HepG2 (cell line): ENCODE results near the gene BMP8A. TPM values are rescaled to one million over a fixed set of nuclear protein-coding genes. Genes with fewer than 3 reads are reported as not detected.

ENCODE experiments used
- CTCF ChIP-seq: sonication (generic); formaldehyde crosslinking; IDR thresholded peaks from 2 replicates; pipeline ENCODE4 v1.5.0; 2020; ENCODE audit warnings: mild to moderate bottlenecking, missing genetic modification reagents, moderate library complexity
- ELF1 ChIP-seq: sonication (generic); formaldehyde crosslinking; IDR thresholded peaks from 2 replicates; pipeline ENCODE4 v1.4.0; 2020; ENCODE audit warnings: missing genetic modification reagents
- ERF ChIP-seq: IDR thresholded peaks from 2 replicates; pipeline ENCODE4 v1.6.1; 2018; ENCODE audit warnings: missing biosample characterization, missing genetic modification reagents
- GABPA ChIP-seq, 2 experiments: IDR thresholded peaks; 2 replicates each; pipeline ENCODE4 v1.6.1; 2011 to 2016; ENCODE audit warnings: low read depth in 2 of 2, low read length in 1 of 2, missing biosample characterization in 1 of 2, missing genetic modification characterization in 1 of 2
- MED1 ChIP-seq: sonication (generic); formaldehyde crosslinking; IDR thresholded peaks from 2 replicates; pipeline ENCODE4 v1.4.0; 2020; ENCODE audit warnings: missing genetic modification reagents
- MEIS1 ChIP-seq: sonication (generic); formaldehyde crosslinking; IDR thresholded peaks from 2 replicates; pipeline ENCODE4 v1.9.0; 2021; ENCODE audit warnings: mild to moderate bottlenecking, missing genetic modification reagents, moderate library complexity, borderline replicate concordance
- NPAS2 ChIP-seq: sonication (generic); formaldehyde crosslinking; IDR thresholded peaks from 2 replicates; pipeline ENCODE4 v1.8.0; 2022; ENCODE audit warnings: mild to moderate bottlenecking, missing genetic modification reagents, borderline replicate concordance
- PRDM10 ChIP-seq: sonication (generic); formaldehyde crosslinking; IDR thresholded peaks from 2 replicates; pipeline ENCODE4 v1.4.0; 2020; ENCODE audit warnings: low read depth, missing genetic modification reagents
- REPIN1 ChIP-seq: sonication (generic); formaldehyde crosslinking; IDR thresholded peaks from 2 replicates; pipeline ENCODE4 v1.8.0; 2022; ENCODE audit warnings: missing genetic modification reagents, low read depth, mild to moderate bottlenecking, borderline replicate concordance
- SAP130 ChIP-seq: IDR thresholded peaks from 2 replicates; pipeline ENCODE4 v1.6.1; 2016; ENCODE audit warnings: low read depth
- SMC3 ChIP-seq: IDR thresholded peaks from 2 replicates; pipeline ENCODE4 v1.6.1; 2011; ENCODE audit warnings: low read length, improper control_type of control experiment
- STAG1 ChIP-seq: sonication (generic); formaldehyde crosslinking; IDR thresholded peaks from 2 replicates; pipeline ENCODE4 v1.4.0; 2020; ENCODE audit warnings: missing genetic modification reagents
- TSC22D2 ChIP-seq: sonication (generic); formaldehyde crosslinking; IDR thresholded peaks from 2 replicates; pipeline ENCODE4 v1.5.1; 2020; ENCODE audit warnings: missing genetic modification reagents, mild to moderate bottlenecking, borderline replicate concordance
- XRCC5 ChIP-seq: fragments of 200-400 bp; formaldehyde crosslinking; optimal IDR thresholded peaks from 2 replicates; pipeline ENCODE3; 2017; ENCODE audit warnings: mild to moderate bottlenecking, low read length
- YEATS4 ChIP-seq: sonication (generic); formaldehyde crosslinking; IDR thresholded peaks from 2 replicates; pipeline ENCODE4 v1.4.0; 2020; ENCODE audit warnings: missing genetic modification reagents, borderline replicate concordance
- ZNF263 ChIP-seq: sonication (generic); formaldehyde crosslinking; IDR thresholded peaks from 2 replicates; pipeline ENCODE4 v1.4.0; 2020; ENCODE audit warnings: missing genetic modification reagents
- ZNF331 ChIP-seq: sonication (generic); formaldehyde crosslinking; IDR thresholded peaks from 2 replicates; pipeline ENCODE4 v1.4.0; 2020; ENCODE audit warnings: missing genetic modification reagents
- ZNF574 ChIP-seq: sonication (generic); formaldehyde crosslinking; IDR thresholded peaks from 2 replicates; pipeline ENCODE4 v1.4.0; 2020; ENCODE audit warnings: missing genetic modification reagents
- polyA plus RNA-seq, 8 experiments: library from polyadenylated mRNA; depleted of rRNA in 3 of 8; stranded (reverse) in 7 of 8; unstranded in 1 of 8; fragments of >200 nt; fragmentation: Illumina TruSeq in 4 of 8; extraction: Trizol in 4 of 8; gene quantifications; 2 replicates each; pipeline versions ENCODE4 v1.2.1 to v1.2.3, GENCODE V29; 2011 to 2016; ENCODE audit warnings: low read depth in 4 of 8, missing spikeins in 1 of 8, mixed read lengths in 1 of 8; ENCODE audit not compliant: insufficient read depth in 1 of 8
- total RNA-seq, 5 experiments: library from RNA; depleted of rRNA; stranded (reverse); fragments of >200 nt; fragmentation: Illumina TruSeq; extraction: Trizol; gene quantifications; 2 replicates each; pipeline ENCODE4 v1.2.3, GENCODE V29; 2016; ENCODE audit warnings: low read depth in 1 of 5

The BMP8A gene
- total and polyA plus RNA-seq, 2 of the 13 experiments (the other 11 are each of a cell fraction or from before 2014, with no cell fraction given): 0.05 TPM; not detected in 1

GRCh38 chr1:39539252-39539790, 47.9 kb downstream of the BMP8A start (continued):
- peak; percentile 91 for TF ChIP-seq STAG1
- no peak for TF ChIP-seq NPAS2 (CRISPR knock-in tag)
- TF ChIP-seq ERF (CRISPR knock-in tag): 0 out of 2 replicates have a peak, but pooled peaks have one; percentile 46
- TF ChIP-seq YEATS4 (CRISPR knock-in tag): no peak
- peak; percentile 42; the same call in 1 of the 2 replicates for TF ChIP-seq SAP130 (CRISPR knock-in tag)
- peak; percentile 50 for TF ChIP-seq XRCC5
- TF ChIP-seq PRDM10: 0 out of 2 replicates have a peak, but pooled peaks have one; percentile 30
- TF ChIP-seq CTCF: peak; percentile 93
- 0 out of 2 replicates have a peak, but pooled peaks have one; percentile 42 for TF ChIP-seq TSC22D2 (CRISPR knock-in tag)
- 0 out of 2 replicates have a peak, but pooled peaks have one; percentile 29 for TF ChIP-seq ZNF331
- TF ChIP-seq MED1: 0 out of 2 replicates have a peak, but pooled peaks have one; percentile 4
- peak; percentile 58; the same call in 1 of the 2 replicates for TF ChIP-seq ZNF263 (CRISPR knock-in tag)
- TF ChIP-seq ZNF574 (CRISPR knock-in tag): peak; percentile 43; the same call in 1 of the 2 replicates
- 0 out of 2 replicates have a peak, but pooled peaks have one; percentile 14 for TF ChIP-seq ELF1 (CRISPR knock-in tag)
- TF ChIP-seq REPIN1 (CRISPR knock-in tag): peak; percentile 55; the same call in 1 of the 2 replicates
- peak; percentile 83 for TF ChIP-seq SMC3
- no peak for TF ChIP-seq MEIS1 (CRISPR knock-in tag)
- TF ChIP-seq GABPA (IDR thresholded peaks at IDR 0.05; ENCODE audit: low read depth, low read length): no peak
- TF ChIP-seq GABPA (CRISPR knock-in tag; IDR thresholded peaks at IDR 0.05; ENCODE audit: low read depth): no peak
